Mesendoderm (in vitro differentiated cells): ENCODE measurements around the gene VSNL1.

ENCODE experiments used
- DNase-seq: peaks from one replicate; pipeline ENCODE4 v3.0.0; 2013
- H2AK5ac ChIP-seq: 2 replicates; pipeline ENCODE4 v1.6.1; 2013; ENCODE audit warnings: low read length, inconsistent platforms
- H2BK120ac ChIP-seq: 2 replicates; pipeline ENCODE4 v1.6.1; 2013; ENCODE audit warnings: low read depth, mild to moderate bottlenecking, low read length, moderate library complexity, mixed read lengths
- H2BK15ac ChIP-seq: replicated peaks from 2 replicates; pipeline ENCODE4 v1.6.1; 2013; ENCODE audit warnings: low read depth, mild to moderate bottlenecking, moderate library complexity
- H2BK5ac ChIP-seq: 2 replicates; pipeline ENCODE4 v1.6.1; 2013; ENCODE audit warnings: low read length, inconsistent platforms
- H3K18ac ChIP-seq: 2 replicates; pipeline ENCODE4 v1.6.1; 2013; ENCODE audit warnings: mild to moderate bottlenecking, low read length, mixed read lengths
- H3K23ac ChIP-seq: one replicate; pipeline ENCODE4 v1.6.1; 2013; ENCODE audit warnings: low read length
- H3K27ac ChIP-seq: 2 replicates; pipeline ENCODE4 v1.5.1; 2013; ENCODE audit warnings: low read depth, mild to moderate bottlenecking, inconsistent platforms, low read length, moderate library complexity
- H3K27me3 ChIP-seq: 2 replicates; pipeline ENCODE4 v1.6.1; 2013; ENCODE audit warnings: low read length, control low read depth, mild to moderate bottlenecking, inconsistent platforms; ENCODE audit not compliant: insufficient read depth, poor library complexity
- H3K36me3 ChIP-seq: 2 replicates; pipeline ENCODE4 v1.6.1; 2013; ENCODE audit warnings: low read length, inconsistent platforms; ENCODE audit not compliant: control insufficient read depth, insufficient read depth
- H3K4ac ChIP-seq: one replicate; pipeline ENCODE4 v1.6.1; 2013; ENCODE audit warnings: low read depth, mild to moderate bottlenecking, low read length, moderate library complexity
- H3K4me1 ChIP-seq: 2 replicates; pipeline ENCODE4 v1.6.1; 2013; ENCODE audit warnings: low read depth, low read length, inconsistent platforms; ENCODE audit not compliant: control insufficient read depth
- H3K4me2 ChIP-seq: 2 replicates; pipeline ENCODE4 v1.6.1; 2013; ENCODE audit warnings: low read length
- H3K4me3 ChIP-seq: 2 replicates; pipeline ENCODE4 v1.5.1; 2013; ENCODE audit warnings: mild to moderate bottlenecking, low read length
- H3K56ac ChIP-seq: one replicate; pipeline ENCODE4 v1.6.1; 2013; ENCODE audit warnings: low read length
- H3K79me1 ChIP-seq: 2 replicates; pipeline ENCODE4 v1.6.1; 2013; ENCODE audit warnings: low read length, inconsistent platforms
- H3K79me2 ChIP-seq: 2 replicates; pipeline ENCODE4 v1.6.1; 2013; ENCODE audit warnings: mild to moderate bottlenecking, low read length; ENCODE audit not compliant: control insufficient read depth, insufficient read depth
- H3K9ac ChIP-seq: 2 replicates; pipeline ENCODE4 v1.6.1; 2013; ENCODE audit warnings: low read length, inconsistent platforms
- H4K5ac ChIP-seq: one replicate; pipeline ENCODE4 v1.6.1; 2013; ENCODE audit warnings: low read length
- H4K8ac ChIP-seq: one replicate; pipeline ENCODE4 v1.6.1; 2013; ENCODE audit warnings: low read depth, mild to moderate bottlenecking, control low read depth, low read length, moderate library complexity
- WGBS: extraction: QIAGEN DNeasy Blood & Tissue Kit; methylation state at CpG from one replicate; pipeline ENCODE4 v1.1.7; 2013; ENCODE audit warnings: low lambda C conversion rate, missing lambda C conversion rate; ENCODE audit not compliant: insufficient coverage; ENCODE audit errors: extremely low coverage; 5-methylcytosine and 5-hydroxymethylcytosine counted together

VSNL1 gene

GRCh38 chr2:17543131-17543660 is 2.7 kb downstream of the VSNL1 start:
- no CpG with 5 or more reads among the region's 6 CpGs for WGBS
- H3K18ac ChIP-seq: peak overlapping the region; percentile 8

GRCh38 chr2:17543848-17544247 is 3.4 kb downstream of the VSNL1 start:
- no peak overlapping the region for H3K4me2 ChIP-seq
- no peak overlapping the region for H3K4ac ChIP-seq
- peak; percentile 86 for DNase-seq
- H3K27ac ChIP-seq: peak overlapping the region; percentile 39
- H3K4me1 ChIP-seq: peaks cover 16% of the 10 kb centered on the region
- H3K18ac ChIP-seq: peak overlapping the region; percentile 78
- H3K23ac ChIP-seq: no peak overlapping the region
- H3K4me3 ChIP-seq: no peak overlapping the region
- no peak overlapping the region for H4K5ac ChIP-seq
- H2BK5ac ChIP-seq: no peak overlapping the region
- no peaks in the 10 kb centered on the region for H3K27me3 ChIP-seq
- peak overlapping the region; percentile 67 for H2BK15ac ChIP-seq
- no peak overlapping the region for H3K56ac ChIP-seq
- peaks cover 20% of the 10 kb centered on the region for H3K79me2 ChIP-seq
- no peak overlapping the region for H2BK120ac ChIP-seq
- H4K8ac ChIP-seq: no peak overlapping the region
- no peaks in the 10 kb centered on the region for H3K36me3 ChIP-seq
- no peak overlapping the region for H3K9ac ChIP-seq
- H3K79me1 ChIP-seq: no peaks in the 10 kb centered on the region
- no peak overlapping the region for H2AK5ac ChIP-seq

More at GRCh38 chr2:17543131-17543660, 2.7 kb downstream of the VSNL1 start:
- Histone ChIP-seq H3K4me3 (no peak overlapping the region), H2BK15ac (peak overlapping the region; percentile 67), H2AK5ac (no peak overlapping the region), H2BK5ac (no peak overlapping the region), H2BK120ac (no peak overlapping the region), H3K79me2 (peaks cover 15% of the 10 kb centered on the region), H3K56ac (peak overlapping the region; percentile 34), H3K4me2 (peak overlapping the region; percentile 2), H3K79me1 (no peaks in the 10 kb centered on the region), H3K4me1 (peaks cover 13% of the 10 kb centered on the region), H3K36me3 (no peaks in the 10 kb centered on the region), H3K23ac (no peak overlapping the region), H4K5ac (no peak overlapping the region), H3K4ac (no peak overlapping the region), H3K27ac (peak overlapping the region; percentile 39), H3K9ac (peak overlapping the region; percentile 2), H3K27me3 (no peaks in the 10 kb centered on the region), H4K8ac (no peak overlapping the region)
- DNase-seq: peak; percentile 78

- Histone ChIP-seq H3K36me3 (no peaks in the 10 kb centered on the region), H3K9ac (no peak overlapping the region), H3K4me3 (no peak overlapping the region), H3K27me3 (no peaks in the 10 kb centered on the region), H3K79me2 (peaks cover 23% of the 10 kb centered on the region), H2BK5ac (no peak overlapping the region), H3K18ac (no peak overlapping the region), H3K27ac (peak overlapping the region; percentile 20), H3K56ac (no peak overlapping the region), H3K4ac (no peak overlapping the region), H2BK15ac (no peak overlapping the region), H4K8ac (no peak overlapping the region), H2BK120ac (no peak overlapping the region), H3K4me1 (peaks cover 16% of the 10 kb centered on the region), H4K5ac (no peak overlapping the region), H3K4me2 (no peak overlapping the region), H3K79me1 (no peaks in the 10 kb centered on the region), H3K23ac (no peak overlapping the region), H2AK5ac (no peak overlapping the region)
- WGBS: no CpG with 5 or more reads among the region's 3 CpGs
- DNase-seq: peak; percentile 55
Observed at GRCh38 chr2:17544256-17544655, 3.8 kb downstream of the VSNL1 start.

GRCh38 chr2:17545680-17546613 is 5.5 kb downstream of the VSNL1 start:
- H3K4me3 ChIP-seq: no peak overlapping the region
- no peak for DNase-seq
- peaks cover 30% of the 10 kb centered on the region for H3K79me2 ChIP-seq
- no peak overlapping the region for H2BK5ac ChIP-seq
- no peak overlapping the region for H3K9ac ChIP-seq
- no peak overlapping the region for H3K4ac ChIP-seq
- no peak overlapping the region for H2AK5ac ChIP-seq
- no peak overlapping the region for H3K27ac ChIP-seq
- H3K18ac ChIP-seq: no peak overlapping the region
- H3K4me1 ChIP-seq: peaks cover 16% of the 10 kb centered on the region
- H2BK15ac ChIP-seq: no peak overlapping the region
- H4K8ac ChIP-seq: no peak overlapping the region
- WGBS: no CpG with 5 or more reads among the region's 5 CpGs
- H4K5ac ChIP-seq: no peak overlapping the region
- H3K23ac ChIP-seq: no peak overlapping the region
- H3K36me3 ChIP-seq: no peaks in the 10 kb centered on the region
- no peak overlapping the region for H3K56ac ChIP-seq
- no peaks in the 10 kb centered on the region for H3K79me1 ChIP-seq
- H3K4me2 ChIP-seq: no peak overlapping the region
- no peaks in the 10 kb centered on the region for H3K27me3 ChIP-seq
- H2BK120ac ChIP-seq: no peak overlapping the region

GRCh38 chr2:17547237-17547636 is 6.7 kb downstream of the VSNL1 start:
- Histone ChIP-seq H3K4me3 (no peak overlapping the region), H3K18ac (no peak overlapping the region), H3K4me2 (no peak overlapping the region), H3K79me2 (peaks cover 22% of the 10 kb centered on the region), H3K79me1 (no peaks in the 10 kb centered on the region), H3K56ac (no peak overlapping the region), H3K23ac (no peak overlapping the region), H2BK120ac (no peak overlapping the region), H3K36me3 (no peaks in the 10 kb centered on the region), H2BK15ac (no peak overlapping the region), H3K27ac (no peak overlapping the region), H2BK5ac (no peak overlapping the region), H2AK5ac (no peak overlapping the region), H3K27me3 (no peaks in the 10 kb centered on the region), H4K8ac (no peak overlapping the region), H3K9ac (no peak overlapping the region), H3K4ac (no peak overlapping the region), H3K4me1 (peaks cover 14% of the 10 kb centered on the region), H4K5ac (no peak overlapping the region)
- no CpG with 5 or more reads among the region's 2 CpGs for WGBS
- no peak for DNase-seq
